ENCODE results near the gene RFT1.

RFT1 gene

GRCh38 chr3:53122933-53123305 is 7.3 kb downstream of the RFT1 start:
- peak; percentile 74 for DNase-seq

- DNase-seq = no peak
These were observed 7.8 kb downstream of the RFT1 start for GRCh38 chr3:53122255-53122932.

GRCh38 chr3:53120336-53120735 is 9.9 kb downstream of the RFT1 start:
- peak; percentile 93 for DNase-seq

GRCh38 chr3:53116956-53117355 is 13.3 kb downstream of the RFT1 start:
- DNase-seq = no peak

DNA sequence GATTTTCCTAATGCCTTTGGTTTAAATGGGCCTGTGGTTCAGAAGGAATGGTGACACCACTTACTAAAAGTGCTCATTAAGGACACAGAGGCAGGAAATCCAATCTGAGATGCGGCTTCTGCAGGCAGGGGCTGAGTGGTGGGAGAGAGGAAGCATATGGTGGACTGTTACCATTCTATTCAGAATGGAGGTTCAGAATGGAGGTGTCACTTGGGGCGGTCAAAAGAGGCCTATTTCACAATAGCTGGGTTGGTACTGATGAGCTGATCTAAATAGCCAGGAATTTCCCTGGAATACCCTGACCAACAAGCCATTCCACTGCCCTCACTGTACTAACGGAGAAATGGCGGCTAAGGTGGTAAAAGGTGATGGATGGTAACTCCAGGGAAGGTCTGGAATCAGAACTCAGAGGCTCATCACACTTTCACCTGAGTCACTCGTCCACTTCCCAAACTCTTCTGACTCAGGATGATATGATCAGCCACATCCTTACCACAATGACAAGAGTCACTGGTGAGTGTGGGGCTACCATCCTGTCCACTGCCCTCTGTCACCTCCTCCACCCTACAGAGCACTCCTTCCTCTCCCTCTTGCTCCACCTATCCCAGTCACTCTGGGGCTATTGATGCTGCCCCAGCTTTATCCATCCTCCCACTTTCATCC is 15.7 kb downstream of the RFT1 start:
- peak; percentile 66 for DNase-seq

GRCh38 chr3:53114011-53114400 is 16.2 kb downstream of the RFT1 start:
- peak; percentile 95 for DNase-seq

- DNase-seq = no peak
These were observed 16.8 kb downstream of the RFT1 start for GRCh38 chr3:53113293-53114010.

DNA sequence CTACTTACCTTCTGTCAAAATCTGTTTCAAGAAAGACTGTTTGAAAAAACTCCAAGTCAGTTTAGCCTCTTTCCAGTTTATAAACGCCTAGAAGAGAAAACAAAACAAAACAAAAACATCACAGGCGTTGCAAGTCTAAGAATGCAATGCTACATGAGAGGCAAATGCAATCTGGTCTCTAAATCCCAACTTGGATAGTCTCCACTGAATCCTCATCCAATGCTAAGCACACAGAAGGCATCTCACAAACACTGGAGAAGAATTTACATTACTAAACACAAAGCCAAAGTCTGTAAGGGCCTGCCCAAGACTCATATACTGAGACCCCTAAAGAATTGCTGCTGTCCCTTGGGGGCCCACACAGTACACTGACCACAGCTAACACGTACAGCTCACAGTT is 18.4 kb downstream of the RFT1 start:
- DNase-seq = no peak

GRCh38 chr3:53109891-53110771 is 20.1 kb downstream of the RFT1 start:
- peak; percentile 82 for DNase-seq

- DNase-seq = no peak
These were observed 21.0 kb downstream of the RFT1 start for GRCh38 chr3:53109190-53109589.

- DNase-seq = no peak
These were observed 25.5 kb downstream of the RFT1 start for GRCh38 chr3:53104762-53105161.

- no peak for DNase-seq
These were observed 26.6 kb downstream of the RFT1 start for GRCh38 chr3:53103397-53104296.

DNA sequence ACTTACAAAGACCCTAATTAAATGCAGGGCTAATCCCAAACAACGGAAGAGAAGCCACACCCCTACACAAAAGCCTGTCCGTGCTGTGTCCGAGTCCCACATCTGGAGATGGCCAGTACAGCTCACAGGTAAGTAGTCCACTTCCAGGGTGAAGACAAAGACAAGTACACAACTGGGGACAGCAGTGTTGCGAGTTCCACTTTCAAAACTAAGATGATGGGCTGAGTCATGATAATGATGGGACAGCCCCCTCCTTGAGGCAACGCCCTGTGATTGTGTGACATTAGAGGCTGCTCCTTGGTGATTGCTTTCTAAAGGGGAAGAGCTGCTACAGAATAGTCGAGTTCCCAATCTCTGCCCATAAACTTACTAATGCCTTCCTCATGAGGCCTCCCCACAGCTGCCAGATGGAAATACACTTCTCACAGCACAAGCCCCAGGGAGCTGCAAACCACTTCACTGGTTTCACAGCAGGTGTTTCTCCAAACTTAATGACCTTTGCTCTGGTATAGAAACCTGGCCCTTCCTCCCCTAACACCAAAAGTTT is 27.6 kb downstream of the RFT1 start:
- peak; percentile 88 for DNase-seq

- no peak for DNase-seq
These were observed 28.3 kb downstream of the RFT1 start for GRCh38 chr3:53101956-53102355.

DNA sequence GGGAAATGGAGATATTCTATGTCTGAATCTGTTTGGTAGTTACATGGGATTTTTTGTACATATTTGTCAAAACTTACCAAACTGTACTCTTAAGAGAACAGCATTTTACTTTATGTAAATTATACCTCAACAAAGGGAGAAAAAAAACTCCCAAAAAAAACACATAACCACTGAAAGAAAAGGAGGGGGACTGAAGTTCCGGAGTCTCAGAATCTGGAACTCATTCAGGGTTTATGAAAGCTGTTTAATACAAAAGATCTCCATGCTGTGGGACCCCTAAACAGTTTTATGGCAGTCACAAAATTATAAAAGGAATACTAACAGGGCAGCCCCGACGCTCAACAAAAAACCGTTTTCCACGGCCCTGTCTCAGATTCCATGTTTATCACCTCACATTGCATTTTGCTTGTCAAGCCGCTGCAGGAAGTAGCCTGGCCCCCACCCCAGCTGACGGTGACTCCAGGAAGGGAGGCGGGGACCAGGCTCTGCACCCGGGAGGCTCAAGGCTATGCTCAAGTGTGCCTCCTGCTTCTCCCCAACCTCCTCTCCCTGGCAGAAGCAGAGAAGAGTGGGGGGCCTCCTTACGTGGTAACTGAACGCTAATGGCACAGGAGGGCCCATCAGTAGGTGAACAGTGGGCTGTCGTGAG is 29.3 kb downstream of the RFT1 start:
- no peak for DNase-seq

GRCh38 chr3:53097887-53098286 is 32.3 kb downstream of the RFT1 start:
- DNase-seq = no peak

DNA sequence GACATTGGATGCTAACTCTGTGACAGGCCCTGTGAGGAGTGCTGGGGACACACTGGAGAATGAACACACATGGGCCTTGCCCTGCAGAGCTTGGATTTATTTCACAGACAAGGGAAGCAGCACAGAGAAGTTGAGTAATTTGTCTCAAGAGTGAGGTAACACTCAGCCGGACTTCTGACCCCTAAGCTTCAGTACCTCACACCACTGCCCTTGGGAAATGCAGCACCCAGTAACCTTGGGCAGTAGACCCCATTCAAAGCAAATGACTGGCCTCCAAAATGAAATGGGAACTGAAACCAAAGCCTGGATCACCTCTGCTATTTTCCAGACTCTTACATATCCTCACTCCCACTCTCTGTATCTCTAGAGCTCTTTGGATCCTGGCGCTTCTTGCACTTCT is 37.3 kb downstream of the RFT1 start:
- DNase-seq = no peak

- no peak for DNase-seq
These were observed 38.0 kb downstream of the RFT1 start for GRCh38 chr3:53092216-53092615.

GRCh38 chr3:53091011-53091410 is 39.2 kb downstream of the RFT1 start:
- DNase-seq = no peak

DNA sequence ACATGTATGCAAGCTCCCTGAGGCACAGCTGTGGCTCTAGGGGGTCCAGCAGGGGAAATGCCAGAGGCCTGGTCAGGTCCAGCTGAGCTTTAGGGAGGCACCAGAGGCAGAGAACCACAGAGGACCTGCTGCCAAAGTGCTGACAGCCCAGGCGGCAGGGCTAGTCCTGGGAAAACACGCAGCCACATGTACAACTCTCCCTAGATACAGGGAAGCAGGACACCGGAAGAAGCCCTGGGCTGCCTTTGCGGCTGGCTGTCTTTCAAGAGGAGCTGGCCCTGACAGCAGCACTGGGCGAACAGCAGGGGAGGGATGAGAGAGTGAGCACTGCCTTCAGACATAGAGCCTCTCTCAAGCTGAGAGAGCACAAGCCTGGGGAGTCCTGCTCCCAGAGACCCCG is 40.7 kb downstream of the RFT1 start:
- no peak for DNase-seq

- DNase-seq = no peak
These were observed 44.8 kb downstream of the RFT1 start for GRCh38 chr3:53085476-53085875.
